Dermis blood vessel endothelial cell (primary cell): Measurements from ENCODE around the gene PPP1R2. TPM values are rescaled to one million over a fixed set of nuclear protein-coding genes. Genes with fewer than 3 reads are reported as not detected.

Source experiments
- DNase-seq: peaks from one replicate; pipeline ENCODE4 v3.0.0; 2010
- total RNA-seq: library from RNA; depleted of rRNA; stranded (reverse); fragments of >200 nt; gene quantifications from 2 replicates; pipeline ENCODE4 v1.2.3, GENCODE V29; 2014

The PPP1R2 gene
- total RNA-seq, 1 donor from 2014 or later, result 139 TPM

DNA sequence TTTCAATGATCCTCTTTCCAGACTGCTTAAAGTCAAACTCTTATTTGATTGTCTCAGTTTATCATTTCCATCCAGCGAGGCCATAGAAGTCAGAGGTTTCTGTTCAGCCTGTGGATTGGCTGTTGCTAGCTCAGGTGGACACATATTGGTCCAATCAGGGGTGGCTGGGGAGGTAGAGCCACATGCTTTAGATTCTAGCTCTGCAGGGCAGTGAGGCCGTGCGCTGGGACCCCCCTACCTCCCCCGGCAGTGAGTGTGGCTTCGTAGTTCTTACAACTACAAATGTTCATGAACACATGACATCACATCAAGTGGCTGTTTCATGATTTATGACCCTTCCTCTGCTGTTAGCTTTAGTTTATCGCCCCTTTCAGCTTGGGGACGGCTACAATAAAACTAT lies 22.6 kb upstream of the PPP1R2 start:
- no peak for DNase-seq

DNA sequence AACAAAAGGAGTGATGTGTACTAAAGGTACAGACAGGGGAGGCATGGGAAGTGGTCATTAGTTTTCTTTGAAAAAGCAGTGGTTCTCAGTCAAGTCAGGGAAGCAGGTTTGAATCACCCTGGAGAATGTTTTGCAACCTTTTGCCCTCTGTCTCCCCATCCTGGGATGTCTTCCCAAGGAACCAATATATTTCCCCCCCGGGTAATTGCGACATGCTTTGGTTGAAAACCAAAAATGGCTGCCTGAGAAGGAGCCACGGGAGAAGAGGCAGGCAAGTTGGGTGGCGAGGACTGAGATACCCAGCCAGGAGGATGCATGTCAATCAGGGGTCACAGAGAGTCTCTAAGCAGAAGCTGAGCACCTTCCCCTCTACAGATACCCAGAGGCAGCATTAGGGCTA lies 20.2 kb upstream of the PPP1R2 start:
- no peak for DNase-seq

DNA sequence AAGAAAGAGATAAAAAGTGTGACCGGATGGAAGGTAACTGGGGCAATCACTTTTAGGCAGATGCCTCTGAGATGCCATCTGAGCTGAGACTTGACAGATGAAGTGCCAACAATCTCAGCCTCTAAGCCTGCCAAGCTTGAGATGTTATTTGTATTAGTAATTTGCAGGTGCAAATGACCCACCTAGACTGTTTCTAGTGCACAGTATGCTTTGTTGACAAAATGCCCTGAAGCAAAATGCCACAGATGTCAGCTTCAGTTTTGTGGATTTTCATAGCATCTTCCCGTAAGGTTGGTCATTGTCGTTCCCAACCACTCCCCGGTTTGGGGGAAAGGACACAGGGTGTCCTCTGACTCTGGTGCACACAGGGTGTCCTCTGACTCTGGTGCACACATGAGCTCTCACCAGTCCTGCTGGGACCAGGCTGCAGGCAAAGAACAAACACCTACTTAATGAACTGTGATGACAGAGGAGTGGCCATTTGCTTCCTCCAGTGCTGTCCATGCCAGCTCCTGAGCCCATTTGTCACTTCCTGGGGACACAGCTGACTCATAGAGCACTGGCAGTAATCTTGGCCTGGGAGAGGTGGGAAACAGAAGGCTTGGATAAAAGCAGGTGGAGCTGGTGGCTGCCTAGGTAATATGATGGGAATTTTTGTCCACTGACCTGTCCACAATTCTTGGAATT lies 16.7 kb upstream of the PPP1R2 start:
- DNase-seq, result no peak

DNA sequence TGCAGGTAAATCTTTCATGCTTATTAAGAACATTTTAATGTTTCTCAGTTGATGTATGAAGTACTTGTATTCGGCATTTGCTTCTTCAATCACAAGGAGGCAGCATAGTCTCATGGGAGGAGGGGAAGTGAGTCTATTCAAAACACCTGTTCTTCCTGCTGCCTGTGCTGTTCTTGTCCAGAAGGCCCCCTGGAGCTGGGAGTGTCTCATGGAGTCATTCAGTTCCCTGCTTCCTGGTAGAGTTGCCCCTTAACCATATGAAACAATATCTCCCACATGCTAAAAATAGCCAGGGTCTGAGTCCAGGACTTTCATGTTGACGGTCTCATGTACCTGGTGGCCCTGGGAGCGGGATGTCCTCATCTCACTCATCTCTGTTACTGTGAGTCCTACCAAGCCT lies 15.5 kb upstream of the PPP1R2 start:
- peak; percentile 72 for DNase-seq

DNA sequence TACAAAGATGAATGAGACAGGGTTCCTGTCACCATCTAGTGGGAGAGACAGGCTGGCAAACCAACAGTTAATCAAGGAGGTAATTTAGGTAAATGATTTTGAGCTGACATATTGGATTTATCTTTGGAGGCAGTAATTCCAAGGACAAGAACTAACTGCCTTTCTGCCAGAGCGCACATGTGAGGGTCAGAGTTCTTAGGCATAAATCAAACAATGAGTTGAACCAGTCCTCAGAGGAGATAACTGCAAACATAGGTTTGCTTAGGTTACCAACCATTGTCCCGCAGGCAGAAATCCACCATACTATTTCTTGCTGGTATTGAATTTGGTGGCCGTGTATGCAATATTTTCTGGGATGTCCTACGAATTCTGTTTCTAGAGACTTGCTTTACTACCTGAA lies 14.2 kb upstream of the PPP1R2 start:
- no peak for DNase-seq

DNA sequence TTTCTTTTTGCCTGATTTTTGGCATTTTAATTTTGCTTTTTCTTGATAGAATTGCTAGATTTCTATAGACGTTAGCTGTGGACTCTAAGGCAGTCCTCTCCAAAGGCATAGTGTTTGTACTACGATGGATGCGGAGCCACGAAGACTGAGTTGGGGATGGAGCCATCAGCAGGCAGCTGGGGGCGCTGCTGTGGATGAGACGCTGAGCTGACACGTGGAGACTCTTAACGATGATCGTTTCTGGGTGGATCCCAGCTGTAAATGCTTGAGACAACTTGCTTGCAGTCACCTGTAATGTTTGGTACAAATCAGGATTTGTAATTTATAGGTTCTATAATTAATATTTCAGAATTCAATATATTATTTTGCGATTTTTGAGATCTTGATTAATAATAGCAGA lies 13.3 kb upstream of the PPP1R2 start:
- DNase-seq, result peak; percentile 43

DNA sequence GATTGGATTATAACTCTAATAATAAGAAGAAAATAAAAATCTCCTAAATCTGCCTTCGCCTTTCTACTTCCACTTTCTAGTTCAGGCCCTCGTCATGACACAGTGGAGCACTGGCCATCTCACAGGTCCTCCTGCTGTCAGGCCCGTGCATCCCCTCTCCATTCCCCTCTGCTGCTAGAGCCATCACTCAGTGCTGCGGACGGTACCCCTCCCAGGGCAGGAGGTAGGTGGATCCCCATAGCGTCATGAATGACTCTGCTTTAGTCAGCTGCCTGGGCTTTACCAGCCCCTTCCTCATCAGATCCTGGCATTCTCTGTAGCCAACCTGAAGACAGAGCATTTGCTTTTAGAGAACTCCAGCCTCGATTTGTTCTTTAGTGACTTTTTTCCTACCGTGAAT lies 12.0 kb upstream of the PPP1R2 start:
- DNase-seq, result no peak

DNA sequence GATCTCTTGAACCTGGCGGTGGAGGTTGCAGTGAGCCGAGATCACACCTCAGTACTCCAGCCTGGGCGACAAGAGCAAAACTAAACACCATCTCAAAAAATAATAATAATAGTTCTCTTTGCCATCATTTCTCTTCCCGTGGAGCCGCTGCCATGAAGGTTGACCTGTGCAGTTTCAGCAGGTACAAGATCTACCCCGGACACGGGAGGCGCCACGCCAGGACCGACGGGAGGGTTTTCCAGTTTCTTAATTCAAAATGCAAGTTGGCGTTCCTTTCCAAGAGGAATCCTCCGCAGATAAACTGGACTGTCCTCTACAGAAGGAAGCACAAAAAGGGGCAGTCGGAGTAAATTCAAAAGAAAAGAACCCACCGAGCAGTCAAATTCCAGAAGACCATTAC lies 11.3 kb upstream of the PPP1R2 start:
- DNase-seq, result no peak

DNA sequence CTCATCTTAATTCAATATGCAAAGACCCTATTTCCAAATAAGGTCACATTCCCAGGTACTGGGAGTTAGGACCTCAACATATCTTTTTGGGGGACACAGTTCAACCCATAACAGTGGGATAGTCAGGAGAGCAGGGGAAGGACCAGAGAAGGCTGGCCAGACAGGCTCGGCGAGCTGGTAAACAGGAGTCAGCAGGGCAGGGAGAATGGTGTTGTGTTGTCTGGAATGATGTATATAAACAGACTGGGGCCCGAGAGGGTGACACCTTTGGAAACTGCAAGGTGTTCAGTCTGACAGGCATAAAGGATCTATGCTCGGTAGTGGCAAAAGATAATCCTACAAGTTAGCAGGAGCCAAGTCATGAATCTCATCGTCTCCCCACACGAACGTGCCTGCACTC lies 10.1 kb upstream of the PPP1R2 start:
- no peak for DNase-seq

DNA sequence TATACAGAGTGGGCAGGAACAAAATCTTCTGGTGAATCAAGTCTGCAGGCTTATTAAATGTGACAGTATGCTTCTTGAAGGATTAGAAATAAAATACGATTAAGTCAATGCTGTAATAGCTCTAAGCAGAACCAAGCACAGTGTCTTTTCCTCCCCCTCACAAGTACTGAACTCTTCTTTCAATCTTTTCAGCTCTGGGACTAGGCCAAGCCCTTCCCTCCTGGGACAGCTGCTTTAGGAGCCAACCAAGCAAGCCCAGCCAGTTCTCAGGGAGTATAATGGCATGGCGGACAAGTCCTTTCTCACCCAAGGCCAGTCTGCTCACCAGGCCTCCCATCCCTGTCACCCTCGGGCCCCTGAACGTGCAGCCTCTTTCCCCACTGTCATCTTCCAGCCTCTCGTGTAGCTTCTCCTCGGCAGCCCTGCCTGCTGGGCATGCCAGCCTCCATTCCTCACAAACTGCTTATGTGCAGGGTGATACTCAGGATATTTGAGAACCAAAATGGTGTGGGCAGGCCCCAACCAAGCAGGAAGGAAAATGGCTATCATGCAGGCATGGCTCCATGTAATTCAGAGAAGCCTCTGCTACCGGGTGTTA lies 8.4 kb upstream of the PPP1R2 start:
- no peak for DNase-seq

DNA sequence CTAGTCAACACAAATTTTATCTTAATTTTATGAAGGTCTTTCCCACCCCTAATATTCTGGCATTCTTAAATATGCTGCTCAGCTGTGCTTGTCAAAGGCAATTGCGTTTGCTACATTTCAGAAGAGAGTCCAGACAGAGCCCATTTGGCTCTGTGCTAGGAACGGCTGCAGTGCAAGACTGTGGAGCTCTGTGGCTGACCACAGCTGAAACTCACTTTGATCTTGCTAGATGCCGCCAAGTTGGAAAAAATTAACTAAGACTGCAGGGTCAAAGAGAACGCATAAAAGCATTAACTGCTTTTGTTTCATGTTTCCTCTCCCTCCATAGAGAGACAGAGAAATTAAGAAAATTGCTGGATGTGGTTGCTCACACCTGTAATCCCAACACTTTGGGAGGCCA lies 7.6 kb upstream of the PPP1R2 start:
- no peak for DNase-seq

DNA sequence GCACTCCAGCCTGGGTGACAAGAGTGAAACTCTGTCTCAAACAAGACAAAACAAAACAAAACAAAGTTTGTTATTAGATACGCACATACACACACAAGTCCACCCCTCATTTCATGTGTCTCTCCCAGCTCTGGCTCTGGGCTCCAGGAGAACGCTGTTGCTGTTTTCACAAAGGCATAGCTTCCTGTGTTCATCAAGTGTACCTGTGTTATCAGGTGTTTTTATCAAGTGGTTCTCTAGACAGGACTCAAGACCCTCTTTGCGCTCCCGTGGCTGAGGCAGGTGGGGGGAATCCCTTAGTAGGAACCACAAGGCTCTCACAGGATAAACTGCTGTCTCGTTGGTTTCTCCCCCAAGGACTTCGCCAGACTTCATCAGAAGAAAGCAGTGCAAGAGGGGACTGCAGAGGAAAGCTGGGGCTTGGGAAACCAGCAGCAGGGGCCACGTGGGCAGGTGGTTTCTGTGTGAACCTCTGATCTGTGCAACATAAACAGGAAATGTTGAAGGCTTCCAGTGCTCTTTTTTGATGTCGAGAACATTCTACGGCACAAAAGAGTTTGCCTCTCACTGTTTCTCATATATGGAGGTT lies 6.9 kb upstream of the PPP1R2 start:
- peak; percentile 41 for DNase-seq

DNA sequence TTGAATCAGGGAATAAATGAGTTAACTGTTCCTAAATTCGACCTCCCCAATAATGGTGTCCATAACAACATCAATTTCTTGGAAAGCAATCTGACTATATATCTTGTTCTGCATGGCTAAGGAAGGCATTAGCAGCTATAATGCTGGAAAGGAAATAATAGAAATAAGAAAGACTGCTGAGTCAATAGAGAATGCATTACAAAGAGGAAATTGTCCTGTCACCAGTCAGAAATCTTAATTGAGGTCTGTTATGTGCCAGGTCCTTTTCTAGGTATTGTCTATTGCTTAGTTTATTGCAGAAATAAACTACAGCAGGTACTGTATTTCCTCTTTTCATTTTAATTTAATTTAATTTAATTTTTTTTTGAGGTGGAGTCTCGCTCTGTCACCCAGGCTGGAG lies 5.9 kb upstream of the PPP1R2 start:
- peak; percentile 43 for DNase-seq

DNA sequence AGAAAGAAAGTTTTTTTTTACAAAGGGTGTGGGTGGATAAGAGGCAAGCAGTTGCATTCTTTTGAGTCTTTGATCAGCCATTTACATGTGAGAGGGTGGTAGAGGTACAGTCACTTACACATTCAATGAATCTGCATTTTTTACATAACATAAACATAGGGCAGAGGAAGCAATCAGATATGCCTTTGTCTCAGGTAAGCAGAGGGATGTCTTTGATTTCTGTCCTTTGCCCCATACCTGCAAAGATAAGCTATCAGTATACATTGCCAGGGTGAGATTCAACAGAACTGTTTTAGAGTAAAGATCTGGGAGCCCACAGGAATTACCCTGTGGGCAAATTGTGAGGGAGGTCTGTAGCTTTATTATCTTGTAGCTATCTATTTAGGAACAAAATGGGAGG lies 5.4 kb upstream of the PPP1R2 start:
- DNase-seq, result no peak

DNA sequence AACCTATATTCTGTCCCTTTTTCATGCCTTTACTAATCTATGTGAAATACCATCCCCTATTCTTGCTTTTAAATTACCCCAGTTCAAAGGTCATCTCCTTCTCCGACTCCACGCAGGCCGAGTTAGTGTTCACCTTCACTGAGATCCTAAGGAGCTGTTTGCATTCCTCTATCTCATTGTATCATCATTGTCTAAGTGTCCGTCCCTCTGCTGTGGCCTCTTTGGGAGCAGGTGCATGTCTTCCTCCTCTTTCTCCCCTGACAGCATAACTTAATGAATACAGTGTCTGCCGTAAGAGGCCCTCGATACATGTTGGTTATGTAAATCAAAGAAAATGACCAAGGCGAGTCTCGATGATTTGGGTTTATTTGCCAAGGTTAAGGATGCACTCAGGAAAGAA lies 4.9 kb upstream of the PPP1R2 start:
- no peak for DNase-seq

DNA sequence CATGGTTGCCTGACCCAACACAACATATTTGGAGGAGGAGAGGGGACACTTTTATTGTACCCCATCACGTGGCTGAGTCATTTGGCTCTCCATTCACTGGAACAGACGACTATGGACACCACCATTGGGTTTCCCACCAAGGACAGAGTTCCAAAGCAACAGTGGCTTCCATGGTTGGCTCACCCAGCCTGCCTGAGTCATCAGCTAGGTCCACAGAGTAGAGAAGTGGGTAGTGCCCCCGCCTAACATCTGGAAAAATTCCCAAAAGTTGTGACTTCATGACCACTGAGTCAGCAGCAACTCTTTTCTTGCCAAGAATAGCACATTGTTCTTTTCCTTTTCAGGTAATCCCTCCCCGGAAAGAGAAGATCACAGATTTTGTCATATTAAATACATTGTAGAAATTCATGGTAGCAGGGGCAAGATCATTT lies 3.0 kb upstream of the PPP1R2 start:
- DNase-seq, result peak; percentile 73

DNA sequence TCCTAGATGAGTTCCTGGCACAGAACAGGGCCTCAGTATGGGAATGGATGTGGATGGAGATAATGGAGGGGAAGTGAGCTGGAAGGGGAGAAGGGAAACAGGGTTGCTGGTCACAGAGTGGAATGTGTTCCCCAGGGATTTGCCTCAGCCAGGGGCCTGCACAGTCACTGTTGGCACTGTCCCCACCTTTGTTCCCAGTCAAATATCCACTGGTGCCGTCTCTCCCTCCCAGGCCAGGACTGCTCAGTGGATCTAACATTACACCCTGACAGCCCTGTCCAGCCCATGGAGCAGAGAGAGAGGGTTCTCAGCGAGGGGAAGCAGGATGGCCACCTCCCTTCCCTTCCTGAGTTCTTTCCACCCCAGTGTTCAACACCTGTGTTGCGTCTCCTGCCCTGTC lies 1.5 kb upstream of the PPP1R2 start:
- peak; percentile 70 for DNase-seq

DNA sequence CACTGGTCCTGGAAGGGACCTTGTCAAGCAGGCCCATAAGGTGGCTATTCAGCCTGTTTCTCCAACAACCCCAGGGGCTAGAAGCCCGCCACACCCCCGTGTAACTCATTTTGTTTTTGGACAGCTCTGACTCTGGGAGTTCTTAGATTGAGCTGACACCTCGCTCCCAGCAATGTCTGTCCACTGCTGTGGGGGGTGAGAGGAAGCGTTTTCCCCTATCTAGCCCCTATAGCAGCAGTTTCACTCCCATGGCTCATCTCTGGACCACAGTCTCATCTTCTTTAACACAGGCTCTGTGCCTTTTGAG lies 1.1 kb upstream of the PPP1R2 start:
- DNase-seq, result no peak

DNA sequence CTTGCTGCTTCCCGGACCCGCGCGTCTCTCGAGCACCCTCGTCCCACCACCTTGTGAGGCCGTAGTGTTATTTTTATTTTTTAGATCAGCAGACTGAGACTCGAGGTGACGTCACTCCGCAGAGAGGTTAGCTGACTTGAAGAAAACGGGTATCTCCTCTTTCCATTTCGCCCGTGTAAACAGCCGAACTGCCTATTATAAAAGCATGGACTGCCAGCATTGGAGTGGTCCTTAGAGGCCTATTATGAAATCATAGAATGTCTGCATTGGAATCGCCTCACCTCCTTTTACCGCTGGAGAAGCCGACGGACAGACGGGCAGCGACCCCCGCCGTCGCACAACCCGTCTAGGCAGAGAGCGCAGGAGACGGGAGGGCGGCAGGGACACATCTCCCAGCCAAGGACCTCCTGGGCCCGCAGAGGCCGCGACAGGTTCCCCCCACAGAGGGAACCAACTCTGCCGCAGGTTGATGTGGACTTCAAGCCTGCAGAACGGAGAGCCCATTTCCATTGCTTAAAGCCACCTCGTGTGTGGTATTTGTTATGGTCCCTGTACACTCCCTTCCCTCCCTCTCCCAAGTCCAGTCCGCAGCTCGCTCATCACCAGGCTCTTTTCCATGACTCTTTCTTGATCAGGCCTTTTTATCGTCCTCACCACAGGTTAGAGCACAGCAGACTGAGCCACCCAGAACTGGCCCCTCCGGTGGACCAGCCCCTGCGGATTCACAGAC lies 540 bp upstream of the PPP1R2 start:
- DNase-seq, result peak; percentile 46

DNA sequence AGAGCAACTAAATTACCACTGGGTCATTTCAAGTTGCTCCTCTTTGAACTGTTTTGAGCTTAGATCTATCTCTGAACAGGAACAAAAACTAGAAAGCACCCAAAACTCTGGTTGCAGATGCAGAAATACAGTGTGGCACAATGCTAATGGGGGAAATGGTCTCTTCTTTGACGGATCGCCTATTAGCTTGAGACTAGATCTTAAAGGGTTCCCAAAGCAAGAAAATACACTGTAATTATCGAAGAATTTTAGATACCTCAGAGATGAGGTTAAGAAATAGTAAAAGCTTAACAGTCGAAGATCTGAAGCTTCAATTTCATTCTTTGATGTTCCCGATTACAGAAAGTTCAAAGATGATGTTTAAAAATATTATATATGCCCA lies 818 bp downstream of the PPP1R2 start:
- DNase-seq, result peak; percentile 36

DNA sequence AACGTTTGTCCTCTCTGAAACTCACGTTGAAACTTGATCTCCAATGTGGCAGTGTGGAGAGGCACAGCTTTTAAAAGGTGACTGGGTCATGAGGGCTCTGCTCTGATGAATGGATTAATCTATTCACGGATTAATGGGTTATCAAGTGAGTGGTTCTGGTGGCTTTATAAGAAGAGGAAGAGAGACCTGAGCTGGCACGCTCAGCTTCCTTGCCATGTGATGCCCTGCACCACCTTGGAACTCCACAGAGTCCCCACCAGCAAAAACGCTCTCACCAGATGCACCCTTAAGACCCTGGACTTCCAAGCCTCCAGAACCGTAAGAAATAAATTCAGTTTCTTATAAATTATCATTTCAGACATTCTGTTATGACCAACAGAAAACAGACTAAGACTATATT lies 2.6 kb downstream of the PPP1R2 start:
- no peak for DNase-seq

DNA sequence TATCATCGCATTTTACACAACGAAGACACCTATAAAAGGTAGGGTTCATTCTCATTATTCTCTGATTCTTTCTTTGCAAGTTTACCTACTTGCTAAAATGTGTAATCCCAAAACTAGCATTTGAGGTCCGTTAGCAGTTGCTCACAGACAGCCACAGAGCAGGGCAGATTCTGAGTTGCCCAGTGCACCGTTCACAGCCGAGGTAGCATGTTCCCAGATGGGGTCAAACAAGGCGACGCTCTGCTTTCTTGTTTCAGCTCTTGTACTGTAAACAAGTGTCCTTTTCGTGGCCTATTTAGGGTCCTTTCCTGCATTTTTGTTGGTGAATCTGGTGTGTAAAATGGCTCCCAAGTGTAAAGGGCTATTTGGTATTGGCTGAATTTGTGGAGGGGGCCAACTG lies 3.1 kb downstream of the PPP1R2 start:
- no peak for DNase-seq

DNA sequence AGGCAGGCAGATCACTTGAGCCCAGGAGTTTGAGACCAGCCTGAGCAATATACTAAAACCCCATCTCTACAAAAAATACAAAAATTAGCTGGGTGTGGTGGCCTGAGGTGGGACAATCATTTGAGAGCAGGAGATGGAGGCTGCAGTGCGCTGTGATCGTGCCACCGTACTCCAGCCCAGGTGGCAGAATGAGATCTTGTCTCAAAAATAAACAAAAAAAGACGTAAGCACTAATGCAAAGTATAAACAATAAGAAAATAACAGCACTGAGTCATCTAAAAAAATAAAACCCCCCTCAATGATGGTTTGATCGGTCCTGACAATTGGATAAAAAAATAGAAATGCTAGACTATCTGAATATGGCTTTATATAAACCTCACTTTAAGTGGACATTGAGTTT lies 3.6 kb downstream of the PPP1R2 start:
- DNase-seq, result no peak

DNA sequence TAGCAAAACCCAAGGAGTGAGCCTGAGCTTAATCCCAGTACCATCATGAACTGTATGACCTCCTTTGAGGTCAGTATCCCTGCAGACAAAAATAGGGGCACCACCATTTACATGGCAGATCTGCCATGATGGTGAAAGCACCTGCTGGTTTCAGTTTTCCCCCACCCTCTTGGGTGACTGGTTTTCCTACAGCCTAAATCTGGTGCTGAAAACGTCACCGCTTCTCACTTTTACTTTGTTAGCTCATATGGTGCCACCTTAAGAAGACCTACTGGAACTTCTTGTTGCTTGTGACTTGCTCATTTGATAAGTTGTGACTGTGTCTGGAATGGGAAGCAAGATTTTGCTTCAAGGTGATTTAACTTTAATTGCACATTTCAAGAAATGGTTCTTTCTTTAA lies 5.1 kb downstream of the PPP1R2 start:
- no peak for DNase-seq
